Gastroesophageal sphincter (tissue), 3 donors: Measurements from ENCODE around the gene TXNRD1.

Experiments
- EP300 ChIP-seq: sonication (generic); formaldehyde crosslinking; IDR thresholded peaks from one replicate; pipeline ENCODE4 v1.6.1; 2017; ENCODE audit warnings: antibody characterized with exemption, mild to moderate bottlenecking
- POLR2A ChIP-seq, 2 donors: fragments of 450-650 bp; IDR thresholded peaks; one replicate each; pipeline ENCODE4 v1.6.1; 2017; ENCODE audit warnings: antibody characterized with exemption in 2 of 2, mild to moderate bottlenecking in 2 of 2, moderate library complexity in 1 of 2
- POLR2AphosphoS5 ChIP-seq: sonication (generic); formaldehyde crosslinking; IDR thresholded peaks from one replicate; pipeline ENCODE4 v1.6.1; 2017; ENCODE audit warnings: antibody characterized with exemption
- TF ChIP-seq, protein P1 (sequence below), 4 experiments: fragments of 200-600 bp in 2 of 4; fragments of 450-650 bp in 2 of 4; sonication (generic) in 1 of 4; IDR thresholded peaks; one replicate each; pipeline ENCODE4 v1.5.1; 2017 to 2019; ENCODE audit warnings: antibody characterized with exemption in 4 of 4, mild to moderate bottlenecking in 2 of 4, moderate library complexity in 2 of 4

GRCh38 chr12:104313568-104314241 lies 98.1 kb downstream of the TXNRD1 start:
- TF ChIP-seq, protein P1, sequence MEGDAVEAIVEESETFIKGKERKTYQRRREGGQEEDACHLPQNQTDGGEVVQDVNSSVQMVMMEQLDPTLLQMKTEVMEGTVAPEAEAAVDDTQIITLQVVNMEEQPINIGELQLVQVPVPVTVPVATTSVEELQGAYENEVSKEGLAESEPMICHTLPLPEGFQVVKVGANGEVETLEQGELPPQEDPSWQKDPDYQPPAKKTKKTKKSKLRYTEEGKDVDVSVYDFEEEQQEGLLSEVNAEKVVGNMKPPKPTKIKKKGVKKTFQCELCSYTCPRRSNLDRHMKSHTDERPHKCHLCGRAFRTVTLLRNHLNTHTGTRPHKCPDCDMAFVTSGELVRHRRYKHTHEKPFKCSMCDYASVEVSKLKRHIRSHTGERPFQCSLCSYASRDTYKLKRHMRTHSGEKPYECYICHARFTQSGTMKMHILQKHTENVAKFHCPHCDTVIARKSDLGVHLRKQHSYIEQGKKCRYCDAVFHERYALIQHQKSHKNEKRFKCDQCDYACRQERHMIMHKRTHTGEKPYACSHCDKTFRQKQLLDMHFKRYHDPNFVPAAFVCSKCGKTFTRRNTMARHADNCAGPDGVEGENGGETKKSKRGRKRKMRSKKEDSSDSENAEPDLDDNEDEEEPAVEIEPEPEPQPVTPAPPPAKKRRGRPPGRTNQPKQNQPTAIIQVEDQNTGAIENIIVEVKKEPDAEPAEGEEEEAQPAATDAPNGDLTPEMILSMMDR (IDR thresholded peaks at IDR 0.05), result no peak
- no peak for TF ChIP-seq POLR2A (IDR thresholded peaks at IDR 0.05)
- no peak for TF ChIP-seq POLR2AphosphoS5
- no peak for TF ChIP-seq EP300
